Keratinocyte (primary cell): Measurements from ENCODE around the gene TTC39C.

Experiments used
- EZH2 ChIP-seq: IDR thresholded peaks from one replicate; pipeline ENCODE4 v1.6.1; 2012; ENCODE audit warnings: inconsistent platforms, mild to moderate bottlenecking, low read length, moderate library complexity
- TF ChIP-seq, protein P1 (sequence below), 3 experiments: IDR thresholded peaks in 1 of 3; conservative IDR thresholded peaks in 1 of 3; optimal IDR thresholded peaks in 1 of 3; 2 replicates in 2 of 3; 3 replicates in 1 of 3; pipeline versions ENCODE3 to v1.5.1; 2011; ENCODE audit warnings: low read length in 3 of 3, mild to moderate bottlenecking in 3 of 3, moderate library complexity in 2 of 3, control low read depth in 1 of 3, inconsistent platforms in 1 of 3; ENCODE audit not compliant: insufficient read depth in 2 of 3; ENCODE audit errors: extremely low read depth in 1 of 3

DNA sequence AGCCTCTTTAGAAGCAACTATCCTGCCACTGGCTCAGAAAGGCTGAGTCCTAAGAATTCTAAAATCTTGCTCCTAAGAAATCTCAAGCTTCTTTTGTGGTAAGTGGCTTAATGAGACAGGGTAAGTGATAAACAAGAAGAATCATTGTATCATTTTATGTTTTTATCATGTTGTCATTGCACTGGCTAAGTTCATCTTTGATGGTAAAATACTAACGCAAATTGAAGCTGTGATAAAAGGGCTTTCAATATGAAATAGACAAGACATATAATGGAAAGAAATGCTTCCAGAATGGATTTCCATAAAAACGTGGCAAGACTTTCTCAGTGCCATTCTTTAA is 21.6 kb upstream of the TTC39C start:
- TF ChIP-seq, protein P1, sequence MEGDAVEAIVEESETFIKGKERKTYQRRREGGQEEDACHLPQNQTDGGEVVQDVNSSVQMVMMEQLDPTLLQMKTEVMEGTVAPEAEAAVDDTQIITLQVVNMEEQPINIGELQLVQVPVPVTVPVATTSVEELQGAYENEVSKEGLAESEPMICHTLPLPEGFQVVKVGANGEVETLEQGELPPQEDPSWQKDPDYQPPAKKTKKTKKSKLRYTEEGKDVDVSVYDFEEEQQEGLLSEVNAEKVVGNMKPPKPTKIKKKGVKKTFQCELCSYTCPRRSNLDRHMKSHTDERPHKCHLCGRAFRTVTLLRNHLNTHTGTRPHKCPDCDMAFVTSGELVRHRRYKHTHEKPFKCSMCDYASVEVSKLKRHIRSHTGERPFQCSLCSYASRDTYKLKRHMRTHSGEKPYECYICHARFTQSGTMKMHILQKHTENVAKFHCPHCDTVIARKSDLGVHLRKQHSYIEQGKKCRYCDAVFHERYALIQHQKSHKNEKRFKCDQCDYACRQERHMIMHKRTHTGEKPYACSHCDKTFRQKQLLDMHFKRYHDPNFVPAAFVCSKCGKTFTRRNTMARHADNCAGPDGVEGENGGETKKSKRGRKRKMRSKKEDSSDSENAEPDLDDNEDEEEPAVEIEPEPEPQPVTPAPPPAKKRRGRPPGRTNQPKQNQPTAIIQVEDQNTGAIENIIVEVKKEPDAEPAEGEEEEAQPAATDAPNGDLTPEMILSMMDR (optimal IDR thresholded peaks at IDR 0.05 in 1 of 3, IDR thresholded peaks at IDR 0.05 in 1 of 3, conservative IDR thresholded peaks at IDR 0.05 in 1 of 3; ENCODE audit: extremely low read depth in 1 of 3, insufficient read depth in 2 of 3, low read length in 3 of 3), result no peak
- no peak for TF ChIP-seq EZH2
